GM12878 (cell line): Measurements from ENCODE around the gene C17orf58. TPM values are rescaled to one million over a fixed set of nuclear protein-coding genes. Genes with fewer than 3 reads are reported as not detected.

Source experiments
- ATAC-seq: fragments of 200-7000 bp; cut with Tn5 transposase; 3 replicates; pipeline ENCODE4 v1.9.1; 2020; ENCODE audit warnings: mild to moderate bottlenecking, moderate library complexity
- BruUV-seq: library from RNA; stranded (reverse); fragments of 400-500 nt; replicated peaks from 2 replicates; lab custom pipeline; 2021; lab: Mats Ljungman, UMichigan
- CTCF ChIA-PET: fragments of 300-600 bp; sonication (Branson Sonifier 250); formaldehyde crosslinking; extraction: SDS; loops from one replicate; lab custom pipeline; 2021; ENCODE audit warnings: inconsistent platforms; lab: Yijun Ruan, JAX
- POLR2A ChIA-PET: fragments of 350-600 bp; formaldehyde crosslinking; extraction: SDS; loops from one replicate; lab custom pipeline; 2021; ENCODE audit warnings: inconsistent platforms; lab: Charles Lee
- RAD21 ChIA-PET: fragments of 300-600 bp; sonication (Branson Sonifier 250); formaldehyde crosslinking; loops from one replicate; lab custom pipeline; 2023; ENCODE audit warnings: antibody characterized with exemption; ENCODE audit not compliant: unreplicated experiment; lab: Charles Lee
- SMC1A ChIA-PET: fragments of 300-600 bp; sonication (Branson Sonifier 250); formaldehyde crosslinking; loops from one replicate; lab custom pipeline; 2023; ENCODE audit not compliant: unreplicated experiment, uncharacterized antibody; lab: Charles Lee
- DNase-seq: peaks from one replicate; pipeline ENCODE4 v3.0.0-alpha.2; 2011; ENCODE audit warnings: low read depth, low spot score
- FAIRE-seq: peaks from 3 replicates; lab custom pipeline; 2011; peaks lifted over from hg19 to GRCh38; lab: Jason Lieb, UNC
- H2AFZ ChIP-seq: 2 replicates; pipeline ENCODE4 v1.6.0; 2011; ENCODE audit warnings: low read depth, low read length, control low read depth; ENCODE audit not compliant: control insufficient read depth
- H3K27ac ChIP-seq: 2 replicates; pipeline ENCODE4 v1.5.1; 2011; ENCODE audit warnings: control low read depth; ENCODE audit not compliant: control insufficient read depth, insufficient read depth
- H3K27me3 ChIP-seq, 2 experiments: replicated peaks in 1 of 2; 2 replicates each; pipeline versions ENCODE4 v1.6.0 to v1.6.1; 2011; ENCODE audit warnings: low read length in 1 of 2; ENCODE audit not compliant: control insufficient read depth in 2 of 2, insufficient read depth in 2 of 2
- H3K36me3 ChIP-seq, 2 experiments: 2 replicates each; pipeline ENCODE4 v1.5.1; 2011; ENCODE audit warnings: low read length in 1 of 2; ENCODE audit not compliant: control insufficient read depth in 2 of 2, insufficient read depth in 2 of 2
- H3K4me1 ChIP-seq: 2 replicates; pipeline ENCODE4 v1.6.1; 2011; ENCODE audit warnings: mild to moderate bottlenecking, low read length, moderate library complexity, mixed read lengths; ENCODE audit not compliant: control insufficient read depth, insufficient read depth
- H3K4me2 ChIP-seq: 2 replicates; pipeline ENCODE4 v1.6.0; 2011; ENCODE audit warnings: control low read depth; ENCODE audit not compliant: control insufficient read depth, insufficient read depth
- H3K4me3 ChIP-seq: fragments of 200-600 bp; sonication (generic); 2 replicates; pipeline ENCODE4 v1.5.1; 2016
- H3K79me2 ChIP-seq: 2 replicates; pipeline ENCODE4 v1.6.0; 2011; ENCODE audit warnings: low read length; ENCODE audit not compliant: control insufficient read depth, insufficient read depth
- H3K9ac ChIP-seq: 2 replicates; pipeline ENCODE4 v1.8.0; 2011; ENCODE audit warnings: low read length, control low read depth, mixed read lengths; ENCODE audit not compliant: control insufficient read depth, insufficient read depth
- H3K9me3 ChIP-seq: replicated peaks from 3 replicates; pipeline ENCODE4 v1.5.1; 2011; ENCODE audit warnings: mild to moderate bottlenecking, low read length; ENCODE audit not compliant: control insufficient read depth, insufficient read depth
- H4K20me1 ChIP-seq: 2 replicates; pipeline ENCODE4 v1.6.0; 2011; ENCODE audit not compliant: control insufficient read depth, insufficient read depth
- ASH2L ChIP-seq: fragments of 300-600, 200-600 bp; sonication (generic); IDR thresholded peaks from 2 replicates; pipeline ENCODE4 v1.6.1; 2017; ENCODE audit warnings: low read depth, mild to moderate bottlenecking, borderline replicate concordance
- CHD1 ChIP-seq: IDR thresholded peaks from 2 replicates; pipeline ENCODE4 v1.6.1; 2012; ENCODE audit warnings: low read depth, low read length, improper control_type of control experiment
- CREB1 ChIP-seq: IDR thresholded peaks from 2 replicates; pipeline ENCODE4 v1.6.1; 2012; ENCODE audit warnings: low read depth, mild to moderate bottlenecking, inconsistent platforms
- CREM ChIP-seq: IDR thresholded peaks from 2 replicates; pipeline ENCODE4 v1.6.1; 2014; ENCODE audit warnings: antibody characterized with exemption, low read depth
- DPF2 ChIP-seq: fragments of 450-650 bp; IDR thresholded peaks from 2 replicates; pipeline ENCODE4 v1.6.1; 2017; ENCODE audit warnings: mild to moderate bottlenecking
- HDGF ChIP-seq: fragments of 450-650 bp; IDR thresholded peaks from 2 replicates; pipeline ENCODE4 v1.6.1; 2016; ENCODE audit warnings: antibody characterized with exemption
- KDM1A ChIP-seq: fragments of 200-600 bp; sonication (generic); IDR thresholded peaks from 2 replicates; pipeline ENCODE4 v1.6.1; 2016; ENCODE audit warnings: borderline replicate concordance
- LARP7 ChIP-seq: fragments of 450-650 bp; IDR thresholded peaks from 2 replicates; pipeline ENCODE4 v1.6.1; 2017; ENCODE audit warnings: mild to moderate bottlenecking
- MEF2B ChIP-seq: fragments of 450-650 bp; IDR thresholded peaks from 2 replicates; pipeline ENCODE4 v1.6.1; 2018; ENCODE audit warnings: mild to moderate bottlenecking, moderate library complexity; ENCODE audit not compliant: partially characterized antibody, poor library complexity, severe bottlenecking
- MTA2 ChIP-seq: fragments of 450-650 bp; IDR thresholded peaks from 2 replicates; pipeline ENCODE4 v1.6.1; 2016; ENCODE audit warnings: low read depth, mild to moderate bottlenecking, moderate library complexity
- NFYB ChIP-seq: IDR thresholded peaks from 2 replicates; pipeline ENCODE4 v1.6.1; 2011; ENCODE audit warnings: low read depth, mild to moderate bottlenecking, low read length, improper control_type of control experiment, moderate library complexity; ENCODE audit not compliant: insufficient read depth
- NR2F1 ChIP-seq: fragments of 450-650 bp; conservative IDR thresholded peaks from 2 replicates; pipeline ENCODE4 v1.6.1; 2017; ENCODE audit warnings: mild to moderate bottlenecking
- PML ChIP-seq: IDR thresholded peaks from 2 replicates; pipeline ENCODE4 v1.6.1; 2012; ENCODE audit warnings: low read length, inconsistent platforms
- RFX5 ChIP-seq: IDR thresholded peaks from 2 replicates; pipeline ENCODE4 v1.6.1; 2011; ENCODE audit warnings: low read depth, low read length, improper control_type of control experiment
- SIN3A ChIP-seq: IDR thresholded peaks from 2 replicates; pipeline ENCODE4 v1.6.1; 2012; ENCODE audit warnings: low read depth, low read length, improper control_type of control experiment
- SIX5 ChIP-seq: IDR thresholded peaks from 2 replicates; pipeline ENCODE4 v1.6.1; 2011; ENCODE audit warnings: mild to moderate bottlenecking, low read depth, low read length, moderate library complexity; ENCODE audit not compliant: severe bottlenecking
- STAT1 ChIP-seq: fragments of 450-650 bp; conservative IDR thresholded peaks from 2 replicates; pipeline ENCODE4 v1.6.1; 2014; ENCODE audit warnings: antibody characterized with exemption, mild to moderate bottlenecking
- TARDBP ChIP-seq: IDR thresholded peaks from 2 replicates; pipeline ENCODE4 v1.6.1; 2016; ENCODE audit warnings: borderline replicate concordance
- TCF3 ChIP-seq: IDR thresholded peaks from 2 replicates; pipeline ENCODE4 v1.6.1; 2012; ENCODE audit warnings: low read depth, mild to moderate bottlenecking, low read length, borderline replicate concordance; ENCODE audit not compliant: insufficient read depth
- YBX1 ChIP-seq: fragments of 450-650 bp; IDR thresholded peaks from 2 replicates; pipeline ENCODE4 v1.6.1; 2016; ENCODE audit warnings: antibody characterized with exemption
- ZNF384 ChIP-seq: IDR thresholded peaks from 2 replicates; pipeline ENCODE4 v1.6.1; 2012; ENCODE audit warnings: low read depth, mild to moderate bottlenecking, low read length, improper control_type of control experiment, borderline replicate concordance
- WGBS: methylation state at CpG from one replicate; pipeline ENCODE4 v1.1.6; 2016; ENCODE audit warnings: low lambda C conversion rate; ENCODE audit not compliant: insufficient replicate concordance, insufficient coverage; ENCODE audit errors: missing lambda C conversion rate; 5-methylcytosine and 5-hydroxymethylcytosine counted together
- in situ Hi-C: fragments of 300-500 bp; cut with MboI; formaldehyde crosslinking; loops from 9 replicates; pipeline ENCODE4 v1.14.3; 2018; ENCODE audit warnings: mixed read lengths
- intact Hi-C: fragments of 100-400 bp; cut with micrococcal nuclease; formaldehyde crosslinking; loops from one replicate; pipeline ENCODE4 v1.14.2; 2022; ENCODE audit not compliant: unreplicated experiment
- polyA plus RNA-seq, 11 experiments: library from polyadenylated mRNA; depleted of rRNA in 4 of 11; unstranded in 6 of 11; stranded (reverse) in 5 of 11; fragments of >200 nt; fragmentation: Nextera tagmentation in 4 of 11; fragmentation: Illumina TruSeq in 1 of 11; extraction: Ambion mirVana in 4 of 11; extraction: Trizol in 1 of 11; gene quantifications; 1 replicate in 1 of 11; 2 replicates in 10 of 11; pipeline versions ENCODE4 v1.2.1 to v1.2.3, GENCODE V29; 2011 to 2016; ENCODE audit warnings: inconsistent platforms in 2 of 11, missing spikeins in 2 of 11, low read depth in 1 of 11
- total RNA-seq, 4 experiments: library from RNA; depleted of rRNA in 3 of 4; stranded (reverse); fragments of >200 nt in 3 of 4; fragmentation: Illumina TruSeq in 1 of 4; extraction: Trizol in 1 of 4; gene quantifications; 2 replicates each; pipeline versions ENCODE4 v1.2.1 to v1.2.3, GENCODE V29; 2013 to 2021

C17orf58 gene
- total and polyA plus RNA-seq, 10 of the 15 experiments (the other 5 are each of a cell fraction or from before 2014, with no cell fraction given) = 3.3 to 12.3 (median 6.2) TPM

GRCh38 chr17:68035523-68036303 lies 39.4 kb upstream of the C17orf58 start, which contains the start of gene KPNA2:
Gene KPNA2 (plus strand): TSS chr17:68035735. CDS start chr17:68037133, 1,398 bp downstream.
- peaks cover 36% of the 10 kb centered on the region for H3K79me2 ChIP-seq
- WGBS = 1% methylated on average over 63 of the region's 72 CpGs
- TF ChIP-seq CHD1 (no peak), NR2F1 (peak; percentile 24; the same call in 1 of the 2 replicates), SIX5 (no peak), LARP7 (peak; percentile 82), YBX1 (no peak), MEF2B (peak; percentile 8), CREM (peak; percentile 51; the same call in 1 of the 2 replicates), DPF2 (peak; percentile 72), KDM1A (no peak), PML (peak; percentile 90; the same call in 1 of the 2 replicates), MTA2 (no peak), NFYB (peak; percentile 93), SIN3A (peak; percentile 97), HDGF (0 out of 2 replicates have a peak, but pooled peaks have one; percentile 58), TCF3 (0 out of 2 replicates have a peak, but pooled peaks have one; percentile 36), CREB1 (peak; percentile 74), STAT1 (peak; percentile 51; the same call in 1 of the 2 replicates), ASH2L (peak; percentile 57; the same call in 1 of the 2 replicates), RFX5 (no peak), TARDBP (no peak), ZNF384 (peak; percentile 99)

More at GRCh38 chr17:68035523-68036303, 39.4 kb upstream of the C17orf58 start, which contains the start of gene KPNA2:
- RAD21 ChIA-PET = interaction anchor here (0.9 to 2.4 kb wide), 2 partner anchors 16 to 54 kb away, joined by 3 to 10 read pairs; no protein-coding TSS in a partner anchor
- DNase-seq (peak; percentile 93), ATAC-seq (peak; percentile 95), FAIRE-seq (peak; percentile 65)
- Histone ChIP-seq H3K4me2 (peak within 1 kb of the TSS; percentile 76), H2AFZ (peak within 1 kb of the TSS; percentile 72), H3K9ac (peak within 1 kb of the TSS; percentile 96), H3K27ac (peak within 1 kb of the TSS; percentile 87), H3K9me3 (no peaks in the 10 kb centered on the region; the same call in 2 of the 3 replicates), H3K36me3 (peaks cover 4 to 17% of the 10 kb centered on the region in 2 experiments), H4K20me1 (no peaks in the 10 kb centered on the region), H3K27me3 (no peaks in the 10 kb centered on the region), H3K4me3 (peak within 1 kb of the TSS; percentile 76), H3K4me1 (peaks cover 9% of the 10 kb centered on the region; the same call in 1 of the 2 replicates)
- CTCF ChIA-PET = interaction anchor here (0.6 to 1.5 kb wide), 7 partner anchors 14 to 407 kb away, joined by 3 to 7 read pairs (median 3); no protein-coding TSS in a partner anchor
- POLR2A ChIA-PET = interaction anchor here (0.6 to 2.2 kb wide), 7 partner anchors 9 to 422 kb away, joined by 3 to 12 read pairs (median 4); partner anchors contain the start of gene WIPI1
- in situ Hi-C loops (no loop called here), intact Hi-C loops (loop anchor here (2.0 kb wide), 1 partner anchor 15 kb away; no protein-coding TSS in a partner anchor)
- TSS peak; percentile 85 for BruUV-seq
- SMC1A ChIA-PET = interaction anchor here (0.8 to 2.0 kb wide), 6 partner anchors 16 to 423 kb away, joined by 3 to 8 read pairs (median 4); no protein-coding TSS in a partner anchor
